Ecto neural progenitor cell (in vitro differentiated cells): ENCODE measurements around the gene STX1B.
"Not testable (repeated sequence)": the region's sequence is repeated elsewhere in the genome, so short reads cannot be mapped to it uniquely, and the experiment has no call there.

Experiments
- DNase-seq: peaks from one replicate; pipeline ENCODE4 v3.0.0-alpha.2; 2018; ENCODE audit warnings: low spot score

The STX1B gene

GRCh38 chr16:30951750-30952149, 58.7 kb downstream of the STX1B start:
- no peak for DNase-seq

DNA sequence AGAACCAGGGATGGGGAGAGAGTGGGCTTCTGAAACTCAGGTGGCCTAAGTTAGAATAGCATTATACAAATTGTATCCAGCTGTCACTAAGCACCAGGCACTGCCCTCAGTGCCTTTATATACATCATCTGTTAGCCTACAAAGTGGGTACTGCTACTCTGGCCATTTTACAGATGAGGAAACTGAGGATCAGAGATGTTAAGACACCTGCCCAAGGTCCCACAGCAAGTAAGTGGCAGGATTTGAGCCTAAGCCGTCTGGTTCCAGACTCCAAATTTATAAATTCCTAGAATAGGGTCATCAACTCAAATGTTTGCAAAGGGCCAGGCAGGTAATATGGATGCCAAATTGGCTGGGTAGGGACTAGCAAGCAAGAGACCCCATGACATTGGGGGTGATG, 59.2 kb downstream of the STX1B start:
- DNase-seq = no peak

- peak; percentile 53 for DNase-seq
These were observed 59.8 kb downstream of the STX1B start for GRCh38 chr16:30950516-30951065.

DNA sequence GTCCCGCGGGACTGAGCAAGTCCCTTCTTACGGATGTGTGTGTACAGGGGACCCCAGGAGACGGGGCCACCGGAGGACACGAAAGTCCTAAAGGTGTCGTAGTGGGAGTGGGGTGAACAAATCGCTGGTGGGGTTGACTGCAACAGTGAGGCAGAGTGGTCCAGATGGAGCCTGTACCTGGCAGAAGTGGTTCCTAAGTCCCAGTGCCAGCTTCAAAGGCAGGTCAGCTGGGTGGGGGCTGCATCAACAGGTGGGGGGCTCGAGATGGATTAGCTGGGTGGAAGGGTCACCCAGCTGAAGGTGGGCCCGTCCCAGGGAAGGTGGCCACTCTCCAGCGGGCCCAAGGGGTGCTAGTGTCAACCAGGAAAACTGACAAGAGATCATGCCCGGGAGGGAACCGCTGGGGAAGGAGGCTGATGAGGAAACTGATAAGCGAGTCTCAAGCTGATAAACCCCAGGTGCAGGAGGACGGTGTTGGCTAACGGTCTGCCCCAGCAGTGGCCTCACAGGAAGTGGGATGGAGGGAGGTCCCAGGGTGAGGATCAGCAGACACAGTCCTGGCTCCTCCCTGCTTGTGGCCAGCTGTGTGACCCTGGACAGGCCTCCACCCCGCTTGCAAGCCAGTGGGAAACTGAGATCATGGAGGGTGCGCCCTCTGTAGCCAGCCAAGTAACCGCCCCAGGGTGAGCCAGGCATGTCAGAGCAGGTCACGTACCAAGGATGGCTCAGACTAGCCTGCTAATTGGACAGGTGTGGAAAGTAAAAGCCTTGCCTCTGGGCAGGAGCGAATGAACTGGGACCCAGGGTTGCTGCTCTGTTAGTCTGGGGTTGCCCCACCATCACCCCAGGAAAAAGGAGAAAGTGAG, 60.6 kb downstream of the STX1B start:
- peak; percentile 79 for DNase-seq

DNA sequence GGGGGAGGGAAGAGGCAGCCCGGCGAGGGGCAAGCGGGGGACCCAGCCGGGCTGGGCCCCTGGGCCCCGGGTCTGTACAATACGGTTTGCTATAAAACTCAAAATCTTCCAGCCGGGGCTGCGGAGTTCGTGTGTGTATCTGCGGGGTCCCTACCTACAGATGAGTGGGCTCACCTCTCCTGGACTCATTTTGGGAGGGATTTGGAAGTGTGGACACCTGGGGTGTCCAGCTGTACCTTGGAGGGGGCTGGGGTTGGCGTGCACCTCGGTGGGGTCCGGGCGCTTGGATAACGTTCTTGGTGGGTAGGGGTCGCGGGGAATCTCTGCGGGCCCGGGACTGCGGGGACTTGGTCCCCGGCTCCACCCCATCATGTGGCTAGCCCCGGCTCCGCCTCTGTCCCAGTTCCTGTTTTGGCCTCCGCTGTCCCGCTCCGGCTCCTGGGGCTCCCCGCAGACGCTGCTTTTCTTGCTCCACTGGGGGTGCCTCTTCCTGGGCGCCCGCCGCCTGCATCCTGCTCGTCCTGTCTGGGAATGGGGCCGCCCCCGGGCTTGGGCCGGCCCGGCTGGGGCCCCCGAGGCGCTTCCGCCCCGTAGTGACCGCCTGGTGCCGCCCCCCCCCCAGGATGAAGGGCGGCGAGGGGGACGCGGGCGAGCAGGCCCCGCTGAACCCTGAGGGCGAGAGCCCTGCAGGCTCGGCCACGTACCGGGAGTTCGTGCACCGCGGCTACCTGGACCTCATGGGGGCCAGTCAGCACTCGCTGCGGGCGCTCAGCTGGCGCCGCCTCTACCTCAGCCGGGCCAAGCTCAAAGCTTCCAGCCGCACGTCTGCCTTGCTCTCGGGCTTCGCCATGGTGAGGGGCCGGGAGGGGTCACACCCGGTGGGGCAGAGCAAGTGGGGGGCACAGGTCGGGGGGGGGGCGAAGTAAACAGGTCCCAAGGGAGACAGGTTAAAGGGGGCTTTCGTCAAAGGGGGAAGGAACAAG, 61.5 kb downstream of the STX1B start, which contains the start of gene ORAI3:
ORAI3 (plus strand) TSS at position 402 of the 983 bp plus-strand sequence; CDS start at position 624, 222 bp downstream.
- DNase-seq = peak; percentile 83

GRCh38 chr16:30947859-30948666, 62.4 kb downstream of the STX1B start:
- DNase-seq = peak; percentile 97

DNA sequence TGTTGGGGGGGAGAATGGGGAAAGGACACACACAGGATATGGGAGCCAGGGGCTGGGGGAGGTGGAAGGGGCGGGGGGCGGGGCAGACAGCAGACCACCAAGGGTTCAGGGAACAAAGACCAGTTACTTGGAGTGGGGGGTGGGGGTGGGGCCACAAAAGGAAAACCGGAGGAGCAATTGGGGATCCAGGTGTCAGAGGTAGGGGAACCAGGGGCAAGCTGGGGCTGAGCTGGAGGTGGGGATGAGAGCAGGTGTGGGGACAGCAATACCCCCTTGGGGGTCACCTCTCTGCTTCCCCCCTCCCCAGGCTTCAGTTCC, 62.9 kb downstream of the STX1B start:
- DNase-seq = no peak

- peak; percentile 53 for DNase-seq
These were observed 63.5 kb downstream of the STX1B start for GRCh38 chr16:30946671-30947540.

DNA sequence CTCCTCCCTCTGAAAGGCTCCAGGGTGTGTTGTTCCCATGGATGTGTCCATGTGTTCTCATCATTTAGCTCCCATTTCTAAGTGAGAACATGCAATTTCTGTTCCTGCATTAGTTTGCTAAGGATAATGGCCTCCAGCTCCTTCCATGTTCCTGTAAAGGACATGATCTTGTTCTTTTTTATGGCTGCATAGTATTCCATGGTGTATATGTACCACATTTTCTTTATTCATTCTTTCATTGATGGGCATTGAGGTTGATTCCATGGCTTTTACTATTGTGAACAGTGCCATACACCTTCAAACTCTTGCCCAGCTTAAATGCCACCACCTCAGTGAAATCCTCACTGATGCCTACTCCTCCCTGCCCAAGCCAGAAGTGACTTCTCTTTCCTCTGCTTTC, 66.1 kb downstream of the STX1B start:
- no peak for DNase-seq

- no peak for DNase-seq
These were observed 68.0 kb downstream of the STX1B start for GRCh38 chr16:30942426-30942806.

DNA sequence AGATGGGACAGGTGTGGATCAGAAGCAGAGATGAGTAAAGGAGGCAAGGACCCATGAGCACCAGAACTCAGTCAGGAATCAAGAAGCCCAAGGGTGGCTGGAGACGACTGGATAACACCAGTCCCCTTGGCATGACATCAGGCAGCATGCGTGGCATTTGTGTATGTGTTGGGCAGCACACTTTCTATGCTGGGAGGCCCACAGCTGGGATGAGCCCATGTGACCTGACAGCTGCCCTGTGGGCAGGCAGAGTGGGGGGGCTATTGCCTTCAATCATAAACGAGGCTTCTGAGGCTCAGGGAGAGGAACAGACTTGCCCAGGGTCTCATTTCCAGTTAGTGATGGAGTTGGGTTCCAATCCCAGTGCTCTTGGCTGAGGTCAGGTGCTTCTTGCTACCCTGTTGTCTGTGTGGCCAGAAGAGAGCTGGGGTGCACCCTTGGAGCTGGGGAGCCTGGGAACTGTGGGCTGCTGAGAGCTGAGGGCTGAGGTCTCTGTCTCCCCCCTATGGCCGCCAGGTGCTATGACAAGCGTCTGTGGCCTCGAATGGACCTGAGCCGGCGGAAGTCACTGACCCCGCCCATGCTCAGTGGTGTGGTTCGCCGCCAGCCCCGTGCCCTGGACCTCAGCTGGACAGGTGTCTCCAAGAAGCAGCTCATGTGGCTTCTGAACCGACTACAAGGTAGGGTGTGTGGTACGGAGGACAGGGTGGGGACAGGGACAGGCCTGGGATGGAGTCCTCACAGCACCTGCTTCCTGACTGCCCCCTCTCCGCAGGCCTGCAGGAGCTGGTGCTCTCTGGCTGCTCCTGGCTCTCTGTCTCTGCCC, 68.6 kb downstream of the STX1B start:
- DNase-seq = peak; percentile 84

- DNase-seq = not testable (repeated sequence)
These were observed 70.9 kb downstream of the STX1B start for GRCh38 chr16:30939571-30939970.
